HG03354 (cell line): Measurements from ENCODE around the gene SASH3.
A peak's percentile ranks its signal among the peaks of the same experiment; 100 is the strongest.

Experiments
- ATAC-seq: cut with Tn5 transposase; IDR thresholded peaks from one replicate; pipeline ENCODE4 v1.9.1; 2021; ENCODE audit warnings: mild to moderate bottlenecking; ENCODE audit not compliant: unreplicated experiment, poor library complexity, severe bottlenecking

The SASH3 gene

GRCh38 chrX:129755779-129756650 is 23.7 kb upstream of the SASH3 start:
- ATAC-seq, result peak; percentile 57

GRCh38 chrX:129759576-129760061 is 20.1 kb upstream of the SASH3 start:
- ATAC-seq, result peak; percentile 43

GRCh38 chrX:129760155-129760554 is 19.6 kb upstream of the SASH3 start:
- no peak for ATAC-seq

- no peak for ATAC-seq
Measured at GRCh38 chrX:129760981-129761380, 18.8 kb upstream of the SASH3 start.

GRCh38 chrX:129761596-129761995 is 18.2 kb upstream of the SASH3 start:
- no peak for ATAC-seq

GRCh38 chrX:129762448-129762847 is 17.3 kb upstream of the SASH3 start:
- no peak for ATAC-seq

- ATAC-seq, result no peak
Measured at GRCh38 chrX:129763666-129764065, 16.1 kb upstream of the SASH3 start.

DNA sequence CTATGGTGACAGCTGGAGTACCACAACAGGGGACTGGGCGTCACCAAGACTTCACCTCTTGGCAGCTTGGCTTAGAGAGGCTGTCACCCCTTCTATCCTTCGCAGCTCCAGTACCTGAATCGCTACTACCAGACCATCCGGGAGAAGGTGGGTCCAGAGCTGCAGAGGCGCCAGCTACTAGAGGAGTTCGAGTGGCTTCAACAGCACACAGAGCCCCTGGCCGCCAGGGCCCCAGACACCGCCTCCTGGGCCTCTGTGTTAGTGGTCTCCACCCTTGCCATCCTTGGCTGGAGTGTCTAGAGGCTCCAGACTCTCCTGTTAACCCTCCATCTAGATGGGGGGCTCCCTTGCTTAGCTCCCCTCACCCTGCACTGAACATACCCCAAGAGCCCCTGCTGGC is 11.6 kb upstream of the SASH3 start:
- no peak for ATAC-seq

DNA sequence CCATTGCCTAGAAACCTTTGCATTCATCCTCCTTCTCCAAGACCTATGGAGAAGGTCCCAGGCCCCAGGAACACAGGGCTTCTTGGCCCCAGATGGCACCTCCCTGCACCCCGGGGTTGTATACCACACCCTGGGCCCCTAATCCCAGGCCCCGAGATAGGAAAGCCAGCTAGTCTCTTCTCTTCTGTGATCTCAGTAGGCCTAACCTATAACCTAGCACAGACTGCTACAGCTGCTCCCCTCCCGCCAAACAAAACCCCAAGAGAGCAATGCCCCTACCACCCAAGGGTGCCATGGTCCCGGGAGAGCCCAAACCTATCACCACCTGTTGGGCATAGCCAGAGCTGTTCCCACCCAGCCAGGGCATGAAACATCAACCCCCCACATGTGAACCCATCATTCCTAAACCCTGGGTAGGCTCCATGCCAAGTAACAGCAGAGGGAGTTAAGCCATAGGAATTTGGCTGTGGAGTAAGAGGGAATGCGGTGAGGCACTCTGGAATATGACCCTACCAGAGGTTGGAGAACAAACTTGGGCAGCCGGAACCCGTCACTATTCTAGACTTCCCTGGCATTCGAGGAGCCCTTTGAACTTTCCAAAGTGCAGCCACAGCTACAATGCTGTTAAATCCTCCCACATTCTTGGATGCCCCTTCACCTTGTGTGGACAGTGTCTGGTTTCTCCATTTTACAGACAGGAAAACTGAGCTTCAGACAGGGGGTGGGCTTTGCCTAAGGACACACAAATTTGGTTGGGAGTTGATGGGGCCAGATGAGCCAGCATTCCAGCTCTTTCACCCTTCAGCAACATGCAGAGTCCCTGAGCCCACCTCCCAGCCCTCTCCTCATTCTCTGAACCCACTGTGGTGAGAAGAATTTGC is 10.9 kb upstream of the SASH3 start:
- no peak for ATAC-seq

DNA sequence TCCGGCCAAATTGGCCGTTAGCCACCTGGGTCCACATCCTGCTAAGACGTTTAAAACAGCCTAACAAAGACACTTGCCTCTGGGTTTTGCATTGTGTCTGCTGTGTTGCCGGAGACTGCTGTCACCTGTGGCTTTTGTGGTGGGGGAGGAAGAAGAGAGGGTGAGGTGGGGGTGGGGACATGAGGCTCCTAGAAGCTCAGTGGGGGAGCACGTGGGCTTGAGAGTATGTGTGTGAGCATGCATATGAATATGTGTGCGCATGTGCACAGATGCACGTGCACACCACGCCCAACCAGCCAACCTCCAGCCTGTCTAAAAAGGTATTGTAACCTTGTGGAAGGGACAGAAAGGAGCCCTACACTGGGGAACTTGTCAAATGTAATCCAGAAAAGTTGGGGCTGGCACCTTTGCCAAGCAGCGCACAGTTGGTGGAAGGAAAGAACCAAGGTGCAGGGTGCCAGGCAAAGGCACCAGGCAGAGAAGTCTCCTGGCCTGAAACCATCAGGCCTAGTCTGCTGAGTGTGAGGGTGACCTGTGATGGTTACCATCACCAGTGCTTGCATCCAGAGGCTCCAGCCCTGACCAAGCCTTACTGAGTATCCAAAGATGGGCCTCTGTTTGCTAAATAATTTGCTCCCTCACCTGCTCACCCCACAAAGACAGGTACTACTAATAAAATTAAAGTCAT is 10.1 kb upstream of the SASH3 start:
- peak; percentile 47 for ATAC-seq

- ATAC-seq, result no peak
Measured at GRCh38 chrX:129771266-129771995, 8.3 kb upstream of the SASH3 start.

GRCh38 chrX:129772796-129773431 is 6.8 kb upstream of the SASH3 start:
- ATAC-seq, result peak; percentile 76

DNA sequence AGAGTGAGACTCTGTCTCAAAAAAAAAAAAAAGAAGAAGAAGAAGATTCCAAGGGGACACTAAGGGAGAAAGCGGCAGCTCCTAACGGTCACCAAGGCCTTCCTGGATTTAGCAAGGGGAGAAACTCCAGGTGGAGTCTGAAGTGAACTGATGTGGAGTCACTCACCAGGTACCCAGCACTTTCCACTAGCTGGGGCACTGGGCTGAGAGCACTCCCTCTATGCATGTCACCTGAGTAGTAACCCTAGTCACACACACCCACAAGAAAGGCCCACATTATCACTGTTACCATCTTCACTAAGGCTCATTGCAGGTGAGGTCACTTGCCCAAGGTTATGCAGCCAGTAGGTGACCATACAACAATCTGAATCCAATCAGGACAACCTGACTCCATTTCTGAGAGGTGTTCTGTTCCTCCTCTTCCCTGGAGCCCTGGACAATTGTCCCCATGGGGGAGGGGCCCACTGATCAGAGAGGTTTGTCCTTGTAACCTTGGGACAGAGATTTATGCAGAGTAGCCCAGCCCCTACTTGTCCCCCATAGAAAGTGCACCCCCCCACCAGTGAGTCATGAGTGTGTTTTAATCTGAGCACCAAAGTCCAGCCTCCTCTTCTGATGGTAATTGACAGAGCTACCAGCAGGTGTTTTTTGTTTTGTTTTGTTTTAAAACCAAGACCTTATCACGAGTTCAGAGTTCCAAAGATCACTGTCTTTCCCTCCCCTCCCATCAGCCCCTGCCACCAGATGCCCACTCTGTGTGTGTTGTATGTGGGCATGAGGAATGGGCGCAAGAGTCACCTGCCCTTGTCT is 5.9 kb upstream of the SASH3 start:
- no peak for ATAC-seq

DNA sequence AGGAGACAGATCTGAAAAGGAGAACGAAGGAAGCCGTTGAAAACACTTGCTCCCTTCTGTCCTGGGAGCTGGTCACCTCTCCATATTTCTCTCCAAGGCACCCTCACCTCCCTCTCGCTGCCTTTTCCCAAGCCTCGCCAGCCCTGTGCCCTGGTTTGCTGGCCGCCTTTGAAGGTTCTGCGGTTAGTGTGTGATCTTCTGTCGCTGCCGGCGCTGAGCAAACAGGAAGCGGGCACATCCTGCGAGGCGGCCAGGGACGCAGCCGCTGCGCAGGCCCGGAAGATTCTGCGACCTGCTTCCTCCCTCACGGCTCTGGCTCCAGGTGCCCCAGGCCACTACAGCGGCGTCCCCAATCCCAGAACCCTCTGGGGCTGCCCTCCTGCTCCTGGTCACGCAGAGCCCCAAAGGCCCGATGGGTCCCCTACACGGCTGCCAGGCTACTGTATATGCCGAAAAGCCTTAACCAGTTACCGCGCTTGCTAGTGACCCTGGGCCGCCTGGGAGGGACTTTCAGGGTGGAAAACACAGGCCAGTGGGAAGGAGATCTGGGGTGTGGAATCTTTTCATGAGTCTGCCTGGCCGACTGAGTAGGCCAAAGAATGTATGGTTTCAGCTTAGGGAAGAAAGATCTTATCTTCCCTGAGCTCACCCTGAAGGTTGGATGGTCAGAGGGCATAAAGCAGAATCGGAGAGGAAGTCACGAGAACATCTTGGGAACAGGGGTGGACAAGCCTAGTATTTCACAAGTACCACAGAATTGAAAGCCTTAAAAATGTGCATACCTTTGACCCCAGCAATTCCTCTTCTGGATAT is 2.3 kb upstream of the SASH3 start:
- ATAC-seq, result peak; percentile 27

DNA sequence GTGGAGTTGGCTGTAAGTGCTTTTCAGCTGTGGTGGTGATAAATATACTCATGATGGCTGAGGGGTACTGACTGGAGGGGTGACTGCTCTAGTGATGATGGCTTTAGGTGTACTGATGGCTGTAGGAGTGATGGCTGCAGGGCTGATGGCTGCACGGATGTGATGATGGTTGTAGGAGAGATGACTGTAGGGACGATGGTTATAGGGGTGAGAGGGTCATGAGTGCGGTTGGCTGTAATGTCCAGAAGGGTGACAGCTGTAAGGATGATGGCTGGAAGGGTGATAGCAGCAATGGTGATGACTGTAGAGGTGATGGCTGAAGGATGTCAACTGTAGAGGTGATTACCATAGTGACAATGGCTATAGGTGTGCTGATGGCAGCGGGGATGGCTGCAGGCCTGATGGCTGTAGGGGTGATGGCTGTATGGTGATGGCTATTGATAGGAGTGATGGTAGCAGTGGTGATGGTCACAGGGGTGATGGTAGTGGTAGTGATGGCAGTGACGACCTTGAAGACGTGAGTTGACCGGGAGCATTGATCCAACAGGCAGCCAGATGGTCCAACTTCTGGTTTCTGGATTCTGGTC is 570 bp upstream of the SASH3 start:
- ATAC-seq, result no peak

GRCh38 chrX:129780441-129781105 is 824 bp downstream of the SASH3 start:
- no peak for ATAC-seq
